Lower lobe of right lung (tissue), 2 donors: Measurements from ENCODE around the gene PHYKPL. TPM values are rescaled to one million over a fixed set of nuclear protein-coding genes. Genes with fewer than 3 reads are reported as not detected.

ENCODE experiments used
- ATAC-seq, 2 donors: fragments of 200-7000 bp; cut with Tn5 transposase; one replicate each; pipeline ENCODE4 v1.9.1; 2020 to 2022; ENCODE audit warnings: mild to moderate bottlenecking in 2 of 2, moderate library complexity in 2 of 2
- DNase-seq: peaks from one replicate; pipeline ENCODE4 v3.0.0-alpha.2; 2020
- H3K27ac ChIP-seq: fragments of 200-600 bp; one replicate; pipeline ENCODE4 v1.8.0; 2022
- H3K27me3 ChIP-seq: fragments of 200-600 bp; one replicate; pipeline ENCODE4 v1.8.0; 2022; ENCODE audit warnings: low read depth
- H3K36me3 ChIP-seq: fragments of 200-600 bp; one replicate; pipeline ENCODE4 v1.8.0; 2022; ENCODE audit warnings: mild to moderate bottlenecking
- H3K4me1 ChIP-seq: fragments of 200-600 bp; one replicate; pipeline ENCODE4 v1.8.0; 2022
- H3K4me3 ChIP-seq: fragments of 200-600 bp; one replicate; pipeline ENCODE4 v1.8.0; 2022; ENCODE audit warnings: mild to moderate bottlenecking
- H3K9me3 ChIP-seq: fragments of 200-600 bp; one replicate; pipeline ENCODE4 v1.8.0; 2022
- CTCF ChIP-seq: fragments of 200-600 bp; IDR thresholded peaks from one replicate; pipeline ENCODE4 v1.8.0; 2022; ENCODE audit warnings: antibody characterized with exemption, mild to moderate bottlenecking
- intact Hi-C: fragments of 100-400 bp; cut with DNase I; formaldehyde crosslinking; loops from one replicate; pipeline ENCODE4 v1.11.0; 2022
- total RNA-seq: library from RNA; stranded (reverse); fragmentation: NEBNext Ultra II Directional; extraction: Animal tissue kit (Norgen Biotek cat#: 25700); gene quantifications from one replicate; pipeline ENCODE4 v1.2.1, GENCODE V29; 2021
- donor health status: DM: no; HTN: yes; CAD: no; lungs with severe emphysema.

PHYKPL gene
- total RNA-seq, 1 donor from 2014 or later, result 101 TPM

- no peak for ATAC-seq
- no peaks in the 10 kb centered on the region for H3K27me3 ChIP-seq
- H3K4me3 ChIP-seq, result no peak overlapping the region
- peaks cover 32% of the 10 kb centered on the region for H3K4me1 ChIP-seq
- peaks cover 96% of the 10 kb centered on the region for H3K36me3 ChIP-seq
- no peak for DNase-seq
- no peaks in the 10 kb centered on the region for H3K9me3 ChIP-seq
- no peak for TF ChIP-seq CTCF
- intact Hi-C loops, result no loop called here
- no peak overlapping the region for H3K27ac ChIP-seq
These were observed 21.9 kb downstream of the PHYKPL start for GRCh38 chr5:178210686-178211085.

- ATAC-seq (no peak), DNase-seq (no peak)
- intact Hi-C loops, result no loop called here
- TF ChIP-seq CTCF, result no peak
- Histone ChIP-seq H3K27ac (no peak overlapping the region), H3K27me3 (no peaks in the 10 kb centered on the region), H3K4me1 (peaks cover 29% of the 10 kb centered on the region), H3K36me3 (peaks cover 90% of the 10 kb centered on the region), H3K9me3 (no peaks in the 10 kb centered on the region), H3K4me3 (no peak overlapping the region)
These were observed 22.5 kb downstream of the PHYKPL start for GRCh38 chr5:178210073-178210535.

GRCh38 chr5:178209334-178210072 lies 23.1 kb downstream of the PHYKPL start:
- peaks cover 28% of the 10 kb centered on the region for H3K4me1 ChIP-seq
- no peak for DNase-seq
- no peak overlapping the region for H3K27ac ChIP-seq

GRCh38 chr5:178208540-178209227 lies 23.9 kb downstream of the PHYKPL start:
- Histone ChIP-seq H3K4me3 (no peak overlapping the region), H3K27ac (no peak overlapping the region), H3K27me3 (no peaks in the 10 kb centered on the region), H3K9me3 (no peaks in the 10 kb centered on the region), H3K36me3 (peaks cover 76% of the 10 kb centered on the region), H3K4me1 (peaks cover 28% of the 10 kb centered on the region)
- intact Hi-C loops, result no loop called here
- ATAC-seq (no peak), DNase-seq (no peak)
- TF ChIP-seq CTCF, result no peak

More at GRCh38 chr5:178209334-178210072, 23.1 kb downstream of the PHYKPL start:
- no peaks in the 10 kb centered on the region for H3K9me3 ChIP-seq
- H3K36me3 ChIP-seq, result peaks cover 84% of the 10 kb centered on the region
- no peak for TF ChIP-seq CTCF
- intact Hi-C loops, result no loop called here
- ATAC-seq, result no peak
- H3K4me3 ChIP-seq, result no peak overlapping the region
- no peaks in the 10 kb centered on the region for H3K27me3 ChIP-seq

- no peak overlapping the region for H3K4me3 ChIP-seq
- H3K36me3 ChIP-seq, result peaks cover 68% of the 10 kb centered on the region
- intact Hi-C loops, result no loop called here
- no peak for TF ChIP-seq CTCF
- no peaks in the 10 kb centered on the region for H3K27me3 ChIP-seq
- H3K9me3 ChIP-seq, result no peaks in the 10 kb centered on the region
- ATAC-seq (no peak), DNase-seq (no peak)
- H3K4me1 ChIP-seq, result peaks cover 28% of the 10 kb centered on the region
- H3K27ac ChIP-seq, result no peak overlapping the region
These were observed 24.7 kb downstream of the PHYKPL start for GRCh38 chr5:178207917-178208280.
